Measurements from ENCODE around the gene CSTF2. TPM values are rescaled to one million over a fixed set of nuclear protein-coding genes. Genes with fewer than 3 reads are reported as not detected.

CSTF2 gene
- total and polyA plus RNA-seq, 9 of the 15 experiments (the other 6 are each of a cell fraction or from before 2014, with no cell fraction given): 11.6 to 57.9 (median 46.4) TPM

GRCh38 chrX:100802843-100803242, 17.3 kb upstream of the CSTF2 start:
- no peaks in the 10 kb centered on the region for H3K79me2 ChIP-seq (ENCODE audit: control insufficient read depth, insufficient read depth, low read length)
- POLR2A ChIA-PET: no interaction called here
- TF ChIP-seq ATF6 (CRISPR knock-in tag; IDR thresholded peaks at IDR 0.05) (no peak), THAP12 (CRISPR knock-in tag; IDR thresholded peaks at IDR 0.05) (no peak), ZNF707 (CRISPR knock-in tag; conservative IDR thresholded peaks at IDR 0.05) (no peak), EP300 (IDR thresholded peaks at IDR 0.05; ENCODE audit: low read length) (no peak), CBFB (CRISPR knock-in tag; IDR thresholded peaks at IDR 0.05) (no peak), CHD4 (IDR thresholded peaks at IDR 0.05; ENCODE audit: insufficient read depth, insufficient replicate concordance, low read depth, low read length, poor library complexity, severe bottlenecking) (no peak), CSDE1 (IDR thresholded peaks at IDR 0.05) (no peak), NFRKB (IDR thresholded peaks at IDR 0.05; ENCODE audit: low read depth) (no peak), TCF3 (CRISPR knock-in tag; IDR thresholded peaks at IDR 0.05) (no peak), NFATC3 (IDR thresholded peaks at IDR 0.05) (no peak), STAG1 (CRISPR knock-in tag; IDR thresholded peaks at IDR 0.05; ENCODE audit: borderline replicate concordance) (no peak), HNRNPK (IDR thresholded peaks at IDR 0.05; ENCODE audit: low read depth, low read length, poor library complexity, severe bottlenecking) (no peak), PRMT5 (CRISPR knock-in tag; IDR thresholded peaks at IDR 0.05) (no peak), LARP7 (IDR thresholded peaks at IDR 0.05) (no peak)
- ATAC-seq (no peak), DNase-seq (ENCODE audit: extremely low read depth in 1 of 4, low spot score in 3 of 4) (no peak), FAIRE-seq (no peak)
- H3K36me3 ChIP-seq (ENCODE audit: control insufficient read depth, insufficient read depth, low read length): no peaks in the 10 kb centered on the region
- WGBS (ENCODE audit: insufficient coverage, low coverage, missing lambda C conversion rate): 7% methylated on average over 2 of the region's 3 CpGs
- H2AFZ ChIP-seq (ENCODE audit: low read depth, low read length): no peak overlapping the region
- BruUV-seq (replicated peaks): no TSS peak
- no peaks in the 10 kb centered on the region for H4K20me1 ChIP-seq (replicated peaks; ENCODE audit: control insufficient read depth, insufficient read depth, low read length)
- H3K27me3 ChIP-seq (ENCODE audit: control insufficient read depth in 2 of 2, insufficient read depth in 2 of 2, low read length in 2 of 2): no peaks in the 10 kb centered on the region
- no peaks in the 10 kb centered on the region for H3K9me1 ChIP-seq (ENCODE audit: control insufficient read depth, insufficient read depth, low read length)
- intact Hi-C loops (cut with micrococcal nuclease) (no loop called here), in situ Hi-C loops (cut with MboI) (no loop called here)
- no peak overlapping the region for H3K27ac ChIP-seq (ENCODE audit: extremely low read depth, low read depth, low read length)
- H3K4me2 ChIP-seq (ENCODE audit: insufficient read depth, low read length): no peak overlapping the region
- H3K4me3 ChIP-seq: no peak overlapping the region
- no peak overlapping the region for H3K9ac ChIP-seq (ENCODE audit: insufficient read depth in 1 of 2, low read depth in 2 of 2, low read length in 2 of 2)
- H3K4me1 ChIP-seq (replicated peaks in 1 of 2; ENCODE audit: control insufficient read depth in 2 of 2, insufficient read depth in 2 of 2, low read length in 2 of 2): no peaks in the 10 kb centered on the region
- H3K9me3 ChIP-seq (replicated peaks; ENCODE audit: control insufficient read depth, insufficient read depth, low read depth, low read length): no peaks in the 10 kb centered on the region
- CTCF ChIA-PET (ENCODE audit: low intra/inter-chr PET ratio): no interaction called here
